Left lung (tissue), 10 donors: ENCODE results near the gene ATP2B3. TPM values are rescaled to one million over a fixed set of nuclear protein-coding genes. Genes with fewer than 3 reads are reported as not detected.
A peak's percentile ranks its signal among the peaks of the same experiment; 100 is the strongest.

ENCODE experiments used
- ATAC-seq: fragments of 200-7000 bp; cut with Tn5 transposase; one replicate; pipeline ENCODE4 v1.9.1; 2020; ENCODE audit warnings: moderate library complexity
- DNase-seq, 4 donors: peaks; one replicate each; pipeline ENCODE4 v3.0.0-alpha.2; 2013 to 2020
- H3K27ac ChIP-seq, 2 donors: fragments of 200-600 bp; sonication (generic) in 1 of 2; one replicate each; pipeline versions ENCODE4 v1.5.0 to v1.8.0; 2020 to 2021
- H3K27me3 ChIP-seq, 2 donors: fragments of 200-600 bp; sonication (generic) in 1 of 2; one replicate each; pipeline versions ENCODE4 v1.5.0 to v1.8.0; 2020 to 2021
- H3K36me3 ChIP-seq, 2 donors: fragments of 200-600 bp; sonication (generic) in 1 of 2; one replicate each; pipeline versions ENCODE4 v1.5.0 to v1.8.0; 2020 to 2021
- H3K4me1 ChIP-seq, 2 donors: fragments of 200-600 bp; one replicate each; pipeline ENCODE4 v1.8.0; 2021
- H3K4me3 ChIP-seq, 2 donors: fragments of 200-600 bp; sonication (generic) in 1 of 2; one replicate each; pipeline versions ENCODE4 v1.5.0 to v1.8.0; 2020 to 2021; ENCODE audit warnings: mild to moderate bottlenecking in 1 of 2
- H3K9me3 ChIP-seq, 2 donors: fragments of 200-600 bp; sonication (generic) in 1 of 2; one replicate each; pipeline versions ENCODE4 v1.5.0 to v1.8.0; 2020 to 2021
- intact Hi-C, 2 donors: fragments of 100-400 bp; cut with DNase I; formaldehyde crosslinking; loops; one replicate each; pipeline versions ENCODE4 v1.11.2 to v1.14.2; 2022
- polyA plus RNA-seq, 6 donors: library from polyadenylated mRNA; unstranded; fragments of 120-200 nt; gene quantifications; one replicate each; pipeline ENCODE4 v1.2.1, GENCODE V29; 2013; ENCODE audit not compliant: insufficient read length in 6 of 6
- total RNA-seq, 2 donors: library from RNA; stranded (reverse); fragmentation: NEBNext Ultra II Directional; extraction: Animal tissue kit (Norgen Biotek cat#: 25700); gene quantifications; one replicate each; pipeline ENCODE4 v1.2.1, GENCODE V29; 2021
- TF ChIP-seq, protein P1 (sequence below), 2 donors: fragments of 200-600 bp; sonication (generic) in 1 of 2; IDR thresholded peaks; one replicate each; pipeline versions ENCODE4 v1.5.0 to v1.8.0; 2021; ENCODE audit warnings: antibody characterized with exemption in 2 of 2
- donor health status: DM: no; HTN: yes; CAD: no.
- donor health status: DM: no; HTN: no; CAD: no.

ATP2B3 gene
- total and polyA plus RNA-seq, 8 donors: 0.10 to 0.33 (median 0.19) TPM; not detected in 2

DNA sequence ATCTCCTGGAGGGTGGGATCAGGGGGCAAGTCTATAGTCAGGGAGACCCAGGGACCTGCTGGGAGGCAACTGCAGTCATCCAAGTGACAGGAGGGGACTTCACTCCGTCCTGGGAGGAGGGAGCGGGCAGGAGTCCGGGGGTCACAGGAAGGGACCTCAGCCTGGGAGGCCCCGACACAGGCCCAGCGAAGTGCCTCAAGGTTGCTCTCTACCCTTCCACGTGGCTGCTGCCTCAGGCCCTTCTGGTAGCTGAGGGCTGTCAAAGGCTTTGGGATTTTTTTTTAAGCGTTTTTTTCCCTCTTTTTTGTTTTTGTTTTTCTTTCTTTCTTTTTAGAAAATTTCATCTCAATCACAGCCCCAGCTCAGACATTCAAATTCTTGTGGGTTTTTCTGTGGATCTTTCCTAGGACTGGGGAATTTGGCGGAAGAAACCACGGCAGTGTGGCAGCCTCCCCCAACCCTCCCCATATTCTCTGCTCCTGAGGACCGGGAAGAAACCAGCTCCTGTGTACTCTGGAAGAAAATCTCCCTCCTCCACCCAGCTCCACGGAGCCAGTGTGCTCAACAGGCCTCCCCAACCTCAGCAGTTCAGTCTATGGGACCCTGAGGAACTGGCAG is 45.7 kb upstream of the ATP2B3 start:
- Histone ChIP-seq H3K27ac (peak overlapping the region in 1 of 2 donors; percentile 48), H3K4me1 (peaks cover 7 to 24% of the 10 kb centered on the region in 2 donors), H3K9me3 (no peaks in the 10 kb centered on the region), H3K4me3 (no peak overlapping the region), H3K36me3 (no peaks in the 10 kb centered on the region), H3K27me3 (peaks cover 0 to 6% of the 10 kb centered on the region in 2 donors)
- no peak for ATAC-seq
- TF ChIP-seq, protein P1, sequence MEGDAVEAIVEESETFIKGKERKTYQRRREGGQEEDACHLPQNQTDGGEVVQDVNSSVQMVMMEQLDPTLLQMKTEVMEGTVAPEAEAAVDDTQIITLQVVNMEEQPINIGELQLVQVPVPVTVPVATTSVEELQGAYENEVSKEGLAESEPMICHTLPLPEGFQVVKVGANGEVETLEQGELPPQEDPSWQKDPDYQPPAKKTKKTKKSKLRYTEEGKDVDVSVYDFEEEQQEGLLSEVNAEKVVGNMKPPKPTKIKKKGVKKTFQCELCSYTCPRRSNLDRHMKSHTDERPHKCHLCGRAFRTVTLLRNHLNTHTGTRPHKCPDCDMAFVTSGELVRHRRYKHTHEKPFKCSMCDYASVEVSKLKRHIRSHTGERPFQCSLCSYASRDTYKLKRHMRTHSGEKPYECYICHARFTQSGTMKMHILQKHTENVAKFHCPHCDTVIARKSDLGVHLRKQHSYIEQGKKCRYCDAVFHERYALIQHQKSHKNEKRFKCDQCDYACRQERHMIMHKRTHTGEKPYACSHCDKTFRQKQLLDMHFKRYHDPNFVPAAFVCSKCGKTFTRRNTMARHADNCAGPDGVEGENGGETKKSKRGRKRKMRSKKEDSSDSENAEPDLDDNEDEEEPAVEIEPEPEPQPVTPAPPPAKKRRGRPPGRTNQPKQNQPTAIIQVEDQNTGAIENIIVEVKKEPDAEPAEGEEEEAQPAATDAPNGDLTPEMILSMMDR (IDR thresholded peaks at IDR 0.05): no peak
- DNase-seq: no peak
- intact Hi-C loops: no loop called here

DNA sequence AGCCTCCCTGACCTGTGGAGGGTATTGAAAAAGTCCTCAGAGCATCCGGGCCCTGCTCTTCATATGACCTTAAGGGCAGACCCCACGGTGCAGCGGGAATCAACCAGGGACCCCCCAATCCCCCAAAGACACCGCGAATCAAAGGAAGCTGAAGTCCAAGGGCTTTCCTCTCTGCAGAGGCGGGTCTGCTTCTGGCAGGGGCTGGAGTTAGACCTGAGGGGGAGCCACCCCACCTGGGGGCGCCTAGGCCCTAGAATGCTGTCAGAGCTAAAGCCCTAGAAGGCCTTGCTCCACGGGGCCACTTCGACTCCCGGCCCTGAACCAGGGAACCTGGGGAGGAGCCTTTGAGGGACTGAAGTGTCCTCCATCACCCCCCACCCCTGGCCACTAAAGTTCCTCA is 44.3 kb upstream of the ATP2B3 start:
- ATAC-seq: no peak
- no peaks in the 10 kb centered on the region for H3K9me3 ChIP-seq
- peaks cover 7 to 24% of the 10 kb centered on the region in 2 donors for H3K4me1 ChIP-seq
- H3K27me3 ChIP-seq: peaks cover 0 to 6% of the 10 kb centered on the region in 2 donors
- H3K27ac ChIP-seq: no peak overlapping the region
- H3K36me3 ChIP-seq: no peaks in the 10 kb centered on the region
- intact Hi-C loops: no loop called here
- DNase-seq: no peak
- TF ChIP-seq, protein P1 (IDR thresholded peaks at IDR 0.05): no peak
- H3K4me3 ChIP-seq: no peak overlapping the region

DNA sequence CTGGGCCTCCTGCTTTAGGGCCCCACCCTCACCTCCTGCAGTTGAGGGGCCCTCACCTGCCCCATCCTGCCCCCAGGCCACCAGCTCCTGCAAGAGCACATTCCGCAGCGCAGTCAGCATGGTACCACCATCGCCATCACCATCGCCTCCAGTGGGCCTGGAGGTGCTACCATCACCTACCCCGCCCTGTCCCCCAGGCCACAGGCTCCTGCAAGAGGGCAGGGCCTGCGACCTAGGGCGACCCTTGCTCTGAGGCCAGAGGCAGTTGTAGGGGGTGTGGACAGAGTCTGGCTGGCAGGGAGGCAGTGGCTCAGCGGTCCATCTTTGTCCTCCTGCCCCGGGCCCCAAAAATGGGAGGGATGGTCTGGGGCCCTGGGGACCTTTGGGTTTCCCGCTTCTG is 43.2 kb upstream of the ATP2B3 start:
- Histone ChIP-seq H3K4me3 (no peak overlapping the region), H3K9me3 (no peaks in the 10 kb centered on the region), H3K27me3 (peaks cover 0 to 6% of the 10 kb centered on the region in 2 donors), H3K36me3 (no peaks in the 10 kb centered on the region), H3K27ac (no peak overlapping the region), H3K4me1 (peaks cover 7 to 17% of the 10 kb centered on the region in 2 donors)
- intact Hi-C loops: no loop called here
- TF ChIP-seq, protein P1 (IDR thresholded peaks at IDR 0.05): no peak
- ATAC-seq: no peak
- DNase-seq: no peak

DNA sequence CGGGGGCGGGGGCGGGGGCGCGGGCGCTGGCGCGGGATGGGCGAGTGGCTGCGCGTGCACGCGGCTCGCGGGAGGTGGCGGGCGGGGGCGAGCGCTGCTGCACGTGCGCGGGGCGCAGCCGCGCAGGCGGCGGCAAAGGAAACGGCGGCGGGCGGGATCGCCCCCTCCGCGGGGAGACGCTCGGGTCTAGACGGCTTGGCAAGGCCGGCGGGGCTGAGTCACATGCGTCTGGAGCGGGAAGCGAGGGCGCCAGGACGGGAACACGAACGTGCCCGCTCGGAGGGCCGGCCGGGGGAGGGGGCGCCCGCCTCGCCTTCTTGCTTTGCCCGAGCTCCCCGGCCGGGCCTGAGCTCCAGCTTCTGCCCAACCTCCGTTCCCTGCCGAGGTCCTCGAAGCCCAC is 42.7 kb upstream of the ATP2B3 start:
- ATAC-seq (no peak), DNase-seq (peak in 3 of 4 donors; percentile 68 to 86 (median 76))
- intact Hi-C loops: no loop called here
- TF ChIP-seq, protein P1 (IDR thresholded peaks at IDR 0.05): no peak
- Histone ChIP-seq H3K27me3 (peaks cover 0 to 6% of the 10 kb centered on the region in 2 donors), H3K9me3 (no peaks in the 10 kb centered on the region), H3K4me1 (peaks cover 7 to 14% of the 10 kb centered on the region in 2 donors), H3K4me3 (peak overlapping the region; percentile 1 to 20), H3K27ac (peak overlapping the region in 1 of 2 donors; percentile 56), H3K36me3 (no peaks in the 10 kb centered on the region)

DNA sequence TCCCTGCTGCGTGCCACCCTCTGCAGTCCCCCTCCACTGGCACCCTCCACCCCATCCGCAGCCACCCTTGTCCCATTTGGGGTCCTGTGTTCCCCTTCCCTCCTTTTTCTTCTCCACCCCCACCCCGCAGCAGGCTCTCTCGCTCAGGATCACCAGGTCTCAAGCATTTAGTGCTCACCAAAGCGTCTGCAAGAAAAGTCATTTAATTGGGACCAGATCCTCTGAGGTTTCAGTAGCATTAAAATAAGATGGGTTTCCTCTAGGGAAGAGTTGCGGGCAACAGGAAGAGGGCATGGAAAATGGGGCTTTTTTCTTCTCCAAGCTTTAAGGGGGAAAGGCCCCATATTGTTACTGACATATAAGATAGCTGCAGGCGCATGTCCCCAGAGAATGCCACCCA is 42.2 kb upstream of the ATP2B3 start:
- intact Hi-C loops: no loop called here
- ATAC-seq (no peak), DNase-seq (no peak)
- Histone ChIP-seq H3K4me3 (no peak overlapping the region), H3K9me3 (no peaks in the 10 kb centered on the region), H3K4me1 (peaks cover 7 to 11% of the 10 kb centered on the region in 2 donors), H3K36me3 (no peaks in the 10 kb centered on the region), H3K27me3 (peaks cover 0 to 6% of the 10 kb centered on the region in 2 donors), H3K27ac (peak overlapping the region in 1 of 2 donors; percentile 56)
- TF ChIP-seq, protein P1 (IDR thresholded peaks at IDR 0.05): no peak
